Measurements from ENCODE around the gene GGT5. TPM values are rescaled to one million over a fixed set of nuclear protein-coding genes. Genes with fewer than 3 reads are reported as not detected.
"Not testable (repeated sequence)": the region's sequence is repeated elsewhere in the genome, so short reads cannot be mapped to it uniquely, and the experiment has no call there.

GGT5 gene, protein sequence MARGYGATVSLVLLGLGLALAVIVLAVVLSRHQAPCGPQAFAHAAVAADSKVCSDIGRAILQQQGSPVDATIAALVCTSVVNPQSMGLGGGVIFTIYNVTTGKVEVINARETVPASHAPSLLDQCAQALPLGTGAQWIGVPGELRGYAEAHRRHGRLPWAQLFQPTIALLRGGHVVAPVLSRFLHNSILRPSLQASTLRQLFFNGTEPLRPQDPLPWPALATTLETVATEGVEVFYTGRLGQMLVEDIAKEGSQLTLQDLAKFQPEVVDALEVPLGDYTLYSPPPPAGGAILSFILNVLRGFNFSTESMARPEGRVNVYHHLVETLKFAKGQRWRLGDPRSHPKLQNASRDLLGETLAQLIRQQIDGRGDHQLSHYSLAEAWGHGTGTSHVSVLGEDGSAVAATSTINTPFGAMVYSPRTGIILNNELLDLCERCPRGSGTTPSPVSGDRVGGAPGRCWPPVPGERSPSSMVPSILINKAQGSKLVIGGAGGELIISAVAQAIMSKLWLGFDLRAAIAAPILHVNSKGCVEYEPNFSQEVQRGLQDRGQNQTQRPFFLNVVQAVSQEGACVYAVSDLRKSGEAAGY
- total RNA-seq (ENCODE audit: low replicate concordance) = 4.4 and 27.8 TPM in 2 replicates

DNA sequence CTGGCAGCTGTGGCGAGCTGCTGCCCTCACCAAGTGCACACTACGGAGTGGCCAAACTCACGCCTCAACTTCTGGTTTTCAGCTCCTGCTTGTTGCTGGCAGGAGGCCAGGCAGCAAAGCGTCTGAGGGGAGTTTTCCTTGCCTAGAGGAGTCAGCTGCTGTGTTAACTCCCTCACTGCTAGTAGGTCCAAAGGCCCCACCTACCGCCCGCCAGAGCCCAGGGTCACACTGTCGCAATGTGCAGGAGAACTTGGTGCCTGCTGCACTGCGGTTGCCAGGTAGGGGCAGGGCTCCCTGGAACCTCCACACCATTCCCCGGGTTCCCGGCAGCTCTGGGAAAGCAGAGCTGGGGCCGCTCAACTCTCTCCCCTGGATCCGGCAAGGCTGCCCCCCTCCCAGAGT is at the start of gene GGT5:
Gene GGT5, minus strand, starts transcription at position 53 of the 402 bp plus-strand sequence. CDS start 357 bp downstream, outside the sequence.
- peak within 1 kb of the TSS; percentile 25 for H3K4me3 ChIP-seq (ENCODE audit: low read depth, low read length)
- not testable (repeated sequence) for DNase-seq (ENCODE audit: low read depth)

DNA sequence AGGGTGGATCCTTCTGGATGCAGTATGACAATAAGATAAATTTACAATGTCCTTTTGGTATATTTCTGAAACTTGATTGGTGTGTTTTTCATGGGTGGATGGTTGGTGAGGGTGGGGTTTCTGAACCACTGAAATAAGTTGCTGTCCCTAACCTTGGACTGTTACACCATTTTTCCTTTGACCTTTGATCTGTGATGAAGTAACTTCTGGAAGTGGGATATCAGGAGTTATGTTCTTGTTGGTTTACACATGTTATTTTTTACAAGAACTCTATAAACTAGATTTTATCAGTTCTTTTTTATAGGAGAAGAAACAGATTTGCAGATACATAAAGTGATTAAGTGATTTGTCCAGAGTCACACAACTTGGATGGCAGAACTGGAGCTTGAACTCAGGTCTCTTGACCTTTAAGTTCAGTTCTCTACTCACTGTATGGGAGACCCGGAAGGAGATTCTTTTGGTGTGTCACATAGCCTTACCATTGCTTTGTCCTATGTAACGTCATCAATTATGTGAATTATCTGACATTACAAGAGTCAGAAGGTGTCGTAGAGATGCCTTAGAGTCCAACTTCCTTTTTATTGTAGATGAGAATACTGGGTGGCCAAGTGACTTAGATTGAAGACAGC is 47.4 kb upstream of the GGT5 start:
- DNase-seq (ENCODE audit: low read depth); H3K4me3 ChIP-seq (ENCODE audit: low read depth, low read length): not testable (repeated sequence)

DNA sequence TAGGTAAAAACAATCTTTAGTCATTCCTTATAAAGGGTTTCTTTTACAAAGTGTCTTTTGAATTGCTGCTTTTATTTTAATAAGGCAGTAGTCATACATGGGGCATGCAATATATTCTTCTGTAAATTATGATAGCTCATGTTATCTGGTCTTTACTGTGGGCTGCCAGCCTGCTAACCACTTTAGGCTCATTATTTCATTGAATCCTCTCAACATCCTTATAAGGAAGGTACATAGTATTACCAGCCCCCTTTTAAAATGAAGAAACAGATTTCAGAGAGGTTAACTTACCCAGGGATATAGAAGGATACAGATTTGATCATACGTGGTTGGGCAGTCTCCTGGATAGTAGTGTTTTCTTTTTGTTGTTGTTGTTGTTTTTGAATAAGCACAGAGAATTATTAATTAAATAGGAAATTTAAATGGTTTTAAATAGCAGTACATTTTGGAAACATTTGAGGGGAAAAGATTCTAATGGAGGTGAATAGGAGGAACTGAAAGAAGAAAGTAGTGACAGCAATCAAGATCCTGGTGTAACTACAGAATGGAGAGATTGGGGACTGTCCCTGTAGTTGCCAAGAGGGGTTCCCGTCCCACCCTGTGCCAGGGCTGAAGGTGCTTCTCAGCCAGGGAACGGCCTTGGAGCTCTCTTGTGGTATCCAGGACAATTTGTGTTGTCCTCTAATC is 46.8 kb upstream of the GGT5 start:
- no peak for DNase-seq (ENCODE audit: low read depth)
- no peak overlapping the region for H3K4me3 ChIP-seq (ENCODE audit: low read depth, low read length)
- TF ChIP-seq, protein P1, sequence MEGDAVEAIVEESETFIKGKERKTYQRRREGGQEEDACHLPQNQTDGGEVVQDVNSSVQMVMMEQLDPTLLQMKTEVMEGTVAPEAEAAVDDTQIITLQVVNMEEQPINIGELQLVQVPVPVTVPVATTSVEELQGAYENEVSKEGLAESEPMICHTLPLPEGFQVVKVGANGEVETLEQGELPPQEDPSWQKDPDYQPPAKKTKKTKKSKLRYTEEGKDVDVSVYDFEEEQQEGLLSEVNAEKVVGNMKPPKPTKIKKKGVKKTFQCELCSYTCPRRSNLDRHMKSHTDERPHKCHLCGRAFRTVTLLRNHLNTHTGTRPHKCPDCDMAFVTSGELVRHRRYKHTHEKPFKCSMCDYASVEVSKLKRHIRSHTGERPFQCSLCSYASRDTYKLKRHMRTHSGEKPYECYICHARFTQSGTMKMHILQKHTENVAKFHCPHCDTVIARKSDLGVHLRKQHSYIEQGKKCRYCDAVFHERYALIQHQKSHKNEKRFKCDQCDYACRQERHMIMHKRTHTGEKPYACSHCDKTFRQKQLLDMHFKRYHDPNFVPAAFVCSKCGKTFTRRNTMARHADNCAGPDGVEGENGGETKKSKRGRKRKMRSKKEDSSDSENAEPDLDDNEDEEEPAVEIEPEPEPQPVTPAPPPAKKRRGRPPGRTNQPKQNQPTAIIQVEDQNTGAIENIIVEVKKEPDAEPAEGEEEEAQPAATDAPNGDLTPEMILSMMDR (IDR thresholded peaks at IDR 0.05; ENCODE audit: insufficient read depth, low read length) = no peak

DNA sequence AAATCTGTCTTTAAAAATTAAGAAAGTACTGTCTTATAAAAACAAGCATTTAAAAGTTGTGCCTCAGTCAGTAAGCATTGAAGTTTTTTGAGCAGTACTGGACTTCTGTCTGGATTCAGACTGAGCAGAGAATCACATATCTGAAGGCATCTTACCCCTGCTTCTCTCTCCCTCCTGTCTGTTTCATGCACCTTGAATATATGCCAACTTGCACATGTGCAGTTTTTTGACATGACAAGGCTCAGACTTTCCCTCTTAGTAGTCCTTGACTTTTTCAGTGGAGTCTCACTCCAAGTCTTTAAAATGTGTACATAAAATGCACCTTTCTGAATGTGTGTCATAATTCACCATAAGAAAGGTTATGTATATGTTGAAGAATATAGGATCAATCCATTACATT is 45.6 kb upstream of the GGT5 start:
- TF ChIP-seq, protein P1 (IDR thresholded peaks at IDR 0.05; ENCODE audit: insufficient read depth, low read length) = no peak
- peak; percentile 51 for DNase-seq (ENCODE audit: low read depth)
- H3K4me3 ChIP-seq (ENCODE audit: low read depth, low read length) = peak overlapping the region; percentile 15

DNA sequence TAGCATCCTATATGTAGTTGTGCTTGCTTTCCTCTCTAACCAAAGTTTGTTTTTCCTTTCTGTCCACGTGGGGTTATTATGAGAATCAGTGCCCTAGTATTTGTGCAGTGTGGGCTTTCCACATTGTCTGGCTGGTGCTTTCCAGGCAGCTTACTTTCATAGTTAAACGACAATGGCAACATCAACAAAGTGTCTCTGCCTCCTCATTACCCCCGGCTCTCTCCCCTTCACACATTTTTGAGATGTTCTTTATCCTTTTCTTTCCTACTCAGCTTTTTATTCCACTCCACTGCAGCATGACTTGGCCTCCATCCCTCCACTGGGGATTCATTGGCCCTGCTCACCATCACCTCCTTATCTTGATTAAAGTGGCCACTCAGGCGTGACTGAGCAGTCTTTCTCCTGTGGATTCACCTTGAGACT is 44.9 kb upstream of the GGT5 start:
- DNase-seq (ENCODE audit: low read depth) = peak; percentile 47
- TF ChIP-seq, protein P1 (IDR thresholded peaks at IDR 0.05; ENCODE audit: insufficient read depth, low read length) = no peak
- H3K4me3 ChIP-seq (ENCODE audit: low read depth, low read length) = peak overlapping the region; percentile 38

DNA sequence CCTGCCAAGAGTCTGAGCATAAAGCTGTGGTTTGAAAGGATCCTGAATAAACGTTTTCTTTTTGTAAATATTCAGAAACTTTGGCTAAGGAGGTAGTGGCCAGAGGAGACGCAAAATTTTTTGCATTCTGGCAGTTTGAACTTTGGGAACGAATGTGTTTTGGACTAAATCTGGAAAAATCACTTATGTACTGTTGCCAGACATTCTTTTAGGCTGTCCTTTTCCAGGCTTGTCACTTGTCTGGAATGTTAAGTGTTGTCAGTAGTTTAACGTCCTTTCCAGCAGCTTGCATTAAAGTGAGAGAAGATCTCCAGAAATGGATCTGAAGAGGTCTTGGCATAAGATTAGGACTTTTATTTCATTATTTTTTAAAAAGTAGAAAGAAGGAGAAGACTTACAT is 44.2 kb upstream of the GGT5 start:
- TF ChIP-seq, protein P1 (IDR thresholded peaks at IDR 0.05; ENCODE audit: insufficient read depth, low read length) = no peak
- peak; percentile 98 for DNase-seq (ENCODE audit: low read depth)
- no peak overlapping the region for H3K4me3 ChIP-seq (ENCODE audit: low read depth, low read length)

DNA sequence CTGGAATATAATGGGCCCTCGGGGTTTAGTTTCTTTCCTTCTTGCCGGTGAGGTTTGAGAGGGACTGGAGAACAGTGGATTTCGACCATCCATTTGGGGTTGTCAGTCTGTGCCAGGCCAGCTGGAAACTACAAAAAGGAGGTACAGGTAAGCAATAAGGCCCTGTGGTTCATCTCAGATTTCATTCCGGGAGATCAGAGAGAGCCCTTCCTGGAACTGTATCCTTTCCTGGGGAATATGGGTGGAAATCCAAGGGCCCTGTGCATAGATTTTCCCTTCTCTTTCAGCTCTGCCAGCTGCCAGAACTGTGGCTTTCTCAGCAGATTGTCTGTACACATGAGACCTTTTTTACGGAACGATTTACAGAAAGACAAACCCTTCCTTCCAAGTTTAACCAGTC is 42.9 kb upstream of the GGT5 start:
- not testable (repeated sequence) for DNase-seq (ENCODE audit: low read depth); H3K4me3 ChIP-seq (ENCODE audit: low read depth, low read length)

DNA sequence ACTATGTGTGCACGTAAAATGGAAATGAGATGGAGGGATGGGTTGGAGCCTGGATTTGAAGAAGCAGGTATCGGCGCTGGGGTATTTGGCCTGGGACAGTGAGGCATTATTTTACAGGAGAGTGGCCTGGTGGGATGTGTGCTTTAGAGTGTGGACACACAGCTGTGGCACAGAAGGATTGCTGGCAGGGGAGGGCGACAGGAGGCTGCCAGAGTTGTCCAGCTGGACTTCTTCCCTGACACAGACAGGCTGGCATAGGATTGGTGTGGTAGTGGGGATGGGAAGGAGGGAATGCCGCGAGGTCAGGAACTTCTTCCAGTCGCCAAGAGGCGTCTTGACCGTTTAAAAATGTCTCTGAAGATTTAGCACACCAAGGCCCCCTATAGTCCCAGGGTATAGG is 42.3 kb upstream of the GGT5 start:
- DNase-seq (ENCODE audit: low read depth); H3K4me3 ChIP-seq (ENCODE audit: low read depth, low read length): not testable (repeated sequence)
